Measurements from ENCODE around the gene TSSC4.
"Not testable (repeated sequence)": the region's sequence is repeated elsewhere in the genome, so short reads cannot be mapped to it uniquely, and the experiment has no call there.

The TSSC4 gene

DNA sequence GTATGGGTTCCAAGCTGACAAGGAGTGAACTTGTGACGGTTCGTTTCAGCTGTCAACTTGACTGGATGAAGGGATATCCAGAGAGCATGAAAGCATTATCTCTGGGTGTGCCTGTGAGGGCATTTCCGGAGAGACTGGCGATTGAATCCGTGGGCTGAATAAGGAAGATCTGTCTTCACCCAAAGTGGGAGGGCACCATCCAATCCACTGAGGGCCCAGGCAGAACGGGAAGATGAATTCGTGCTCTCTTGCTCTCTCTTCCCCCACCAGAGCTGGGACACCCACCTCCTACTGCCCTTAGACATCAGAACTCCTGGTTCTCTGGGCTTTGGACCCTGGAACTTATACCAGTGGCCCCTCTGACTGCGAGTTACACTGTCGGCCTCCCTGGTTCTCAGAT lies 39.0 kb upstream of the TSSC4 start:
- H3K27ac ChIP-seq = no peak overlapping the region
- H3K4me3 ChIP-seq (IDR thresholded peaks at IDR 0.05; ENCODE audit: insufficient read depth, low read depth, low read length) = no peak overlapping the region
- H3K4me1 ChIP-seq (ENCODE audit: low read depth, poor library complexity, severe bottlenecking) = no peaks in the 10 kb centered on the region
- H3K79me2 ChIP-seq (ENCODE audit: insufficient read depth, low read depth) = no peaks in the 10 kb centered on the region
- H4K20me1 ChIP-seq (ENCODE audit: insufficient read depth) = no peaks in the 10 kb centered on the region
- no peaks in the 10 kb centered on the region for H3K36me3 ChIP-seq (ENCODE audit: insufficient read depth)
- no peak overlapping the region for H2AFZ ChIP-seq (ENCODE audit: low read depth)
- no peak overlapping the region for H3K9ac ChIP-seq
- H3K27me3 ChIP-seq (ENCODE audit: insufficient read depth, low read depth) = peaks cover 95% of the 10 kb centered on the region
- H3K4me2 ChIP-seq = no peak overlapping the region
- TF ChIP-seq, protein P1, sequence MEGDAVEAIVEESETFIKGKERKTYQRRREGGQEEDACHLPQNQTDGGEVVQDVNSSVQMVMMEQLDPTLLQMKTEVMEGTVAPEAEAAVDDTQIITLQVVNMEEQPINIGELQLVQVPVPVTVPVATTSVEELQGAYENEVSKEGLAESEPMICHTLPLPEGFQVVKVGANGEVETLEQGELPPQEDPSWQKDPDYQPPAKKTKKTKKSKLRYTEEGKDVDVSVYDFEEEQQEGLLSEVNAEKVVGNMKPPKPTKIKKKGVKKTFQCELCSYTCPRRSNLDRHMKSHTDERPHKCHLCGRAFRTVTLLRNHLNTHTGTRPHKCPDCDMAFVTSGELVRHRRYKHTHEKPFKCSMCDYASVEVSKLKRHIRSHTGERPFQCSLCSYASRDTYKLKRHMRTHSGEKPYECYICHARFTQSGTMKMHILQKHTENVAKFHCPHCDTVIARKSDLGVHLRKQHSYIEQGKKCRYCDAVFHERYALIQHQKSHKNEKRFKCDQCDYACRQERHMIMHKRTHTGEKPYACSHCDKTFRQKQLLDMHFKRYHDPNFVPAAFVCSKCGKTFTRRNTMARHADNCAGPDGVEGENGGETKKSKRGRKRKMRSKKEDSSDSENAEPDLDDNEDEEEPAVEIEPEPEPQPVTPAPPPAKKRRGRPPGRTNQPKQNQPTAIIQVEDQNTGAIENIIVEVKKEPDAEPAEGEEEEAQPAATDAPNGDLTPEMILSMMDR (conservative IDR thresholded peaks at IDR 0.05; ENCODE audit: low read depth, low read length) = no peak

DNA sequence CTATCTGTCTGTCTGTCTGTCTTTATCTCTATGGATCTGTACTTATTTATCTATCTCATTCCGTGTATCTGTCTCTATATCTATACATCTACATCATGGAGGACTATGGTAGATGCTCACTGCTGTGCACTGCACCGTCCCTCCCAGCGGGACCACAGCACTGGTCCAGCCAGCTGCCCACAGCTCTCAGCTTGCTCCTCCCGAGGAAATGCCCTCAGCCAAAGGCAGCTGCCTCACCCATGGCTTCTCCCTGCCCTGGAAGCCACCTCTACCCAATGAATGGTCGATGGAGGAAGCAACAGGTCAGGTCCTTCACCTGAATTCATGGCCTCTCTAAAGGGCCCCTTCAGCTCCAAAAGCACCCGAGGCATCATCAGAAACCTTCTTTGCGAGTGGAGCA lies 38.1 kb upstream of the TSSC4 start:
- H3K9ac ChIP-seq = no peak overlapping the region
- H3K4me3 ChIP-seq (IDR thresholded peaks at IDR 0.05; ENCODE audit: insufficient read depth, low read depth, low read length) = no peak overlapping the region
- TF ChIP-seq, protein P1 (conservative IDR thresholded peaks at IDR 0.05; ENCODE audit: low read depth, low read length) = no peak

DNA sequence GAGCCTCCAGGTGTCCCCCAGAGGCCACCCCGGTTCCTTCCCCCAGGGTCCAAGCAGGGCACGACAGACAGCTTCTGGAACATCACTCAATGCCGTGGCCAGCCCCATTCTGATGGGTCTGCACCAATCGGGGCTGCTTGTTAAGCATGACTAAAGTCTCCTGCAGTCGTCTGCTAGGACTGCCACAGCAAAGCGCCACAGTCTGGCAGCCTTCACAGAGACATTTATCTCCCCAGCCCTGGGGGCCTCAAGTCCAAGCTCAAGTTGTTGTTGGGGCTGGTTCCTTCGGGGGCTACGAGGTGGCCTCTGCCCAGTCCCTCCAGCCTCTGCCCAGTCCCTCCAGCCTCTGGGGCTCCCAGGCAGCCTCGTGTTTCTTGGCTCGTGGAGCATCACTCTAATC lies 37.4 kb upstream of the TSSC4 start:
- TF ChIP-seq, protein P1 (conservative IDR thresholded peaks at IDR 0.05; ENCODE audit: low read depth, low read length) = no peak
- no peak overlapping the region for H3K4me3 ChIP-seq (IDR thresholded peaks at IDR 0.05; ENCODE audit: insufficient read depth, low read depth, low read length)
- H3K79me2 ChIP-seq (ENCODE audit: insufficient read depth, low read depth) = no peaks in the 10 kb centered on the region
- H3K9ac ChIP-seq = no peak overlapping the region
- H3K4me2 ChIP-seq = no peak overlapping the region
- H3K27me3 ChIP-seq (ENCODE audit: insufficient read depth, low read depth) = peaks cover 95% of the 10 kb centered on the region
- no peaks in the 10 kb centered on the region for H4K20me1 ChIP-seq (ENCODE audit: insufficient read depth)
- H3K36me3 ChIP-seq (ENCODE audit: insufficient read depth) = no peaks in the 10 kb centered on the region
- no peak overlapping the region for H2AFZ ChIP-seq (ENCODE audit: low read depth)
- no peak overlapping the region for H3K27ac ChIP-seq
- H3K4me1 ChIP-seq (ENCODE audit: low read depth, poor library complexity, severe bottlenecking) = no peaks in the 10 kb centered on the region

More for the DNA sequence above, 38.1 kb upstream of the TSSC4 start:
- Histone ChIP-seq H3K4me2 (no peak overlapping the region), H3K79me2 (ENCODE audit: insufficient read depth, low read depth) (no peaks in the 10 kb centered on the region), H3K27me3 (ENCODE audit: insufficient read depth, low read depth) (peaks cover 96% of the 10 kb centered on the region), H3K27ac (no peak overlapping the region), H2AFZ (ENCODE audit: low read depth) (no peak overlapping the region), H3K36me3 (ENCODE audit: insufficient read depth) (no peaks in the 10 kb centered on the region), H4K20me1 (ENCODE audit: insufficient read depth) (no peaks in the 10 kb centered on the region), H3K4me1 (ENCODE audit: low read depth, poor library complexity, severe bottlenecking) (no peaks in the 10 kb centered on the region)

DNA sequence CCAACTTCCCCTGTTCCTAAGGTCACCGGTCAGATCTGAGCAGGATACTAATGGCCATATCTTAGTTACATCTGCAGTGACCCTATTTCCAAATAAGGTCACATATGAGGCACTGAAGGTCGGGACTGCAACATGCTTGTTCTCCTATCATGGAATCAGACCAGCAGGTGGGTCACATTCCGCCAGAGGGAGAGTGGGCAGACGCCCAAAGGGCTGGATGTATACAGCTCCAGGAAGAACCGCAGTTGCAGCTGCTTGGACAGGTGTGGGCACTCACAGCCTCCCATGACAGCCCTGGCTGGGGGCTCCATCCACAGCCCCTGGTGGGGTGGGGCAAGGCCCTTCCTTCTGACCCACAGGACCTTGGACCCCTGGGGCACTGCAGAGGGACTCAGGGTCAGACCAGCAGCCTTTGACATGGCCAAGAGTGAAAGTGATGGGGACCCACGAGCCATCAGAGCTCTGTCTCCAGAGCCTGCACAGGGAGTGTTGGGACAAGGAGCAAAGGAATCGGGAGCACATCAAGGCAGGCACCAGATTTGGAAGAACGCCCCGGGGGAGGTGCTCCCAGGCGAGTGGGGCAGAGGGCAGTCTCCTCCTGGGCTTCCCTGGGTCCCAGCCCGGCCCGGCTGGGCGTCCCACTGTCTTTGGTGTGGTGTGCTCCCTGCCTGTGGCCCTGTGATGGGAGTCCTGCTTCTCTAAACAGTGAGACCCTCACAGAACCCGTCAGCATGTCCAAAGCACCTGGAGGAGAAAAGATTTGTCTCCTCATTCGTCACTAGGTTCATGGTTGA lies 36.8 kb upstream of the TSSC4 start:
- Histone ChIP-seq H3K36me3 (ENCODE audit: insufficient read depth) (no peaks in the 10 kb centered on the region), H3K4me3 (IDR thresholded peaks at IDR 0.05; ENCODE audit: insufficient read depth, low read depth, low read length) (no peak overlapping the region), H2AFZ (ENCODE audit: low read depth) (no peak overlapping the region), H3K4me2 (no peak overlapping the region), H3K27me3 (ENCODE audit: insufficient read depth, low read depth) (peaks cover 92% of the 10 kb centered on the region), H3K9ac (no peak overlapping the region), H3K4me1 (ENCODE audit: low read depth, poor library complexity, severe bottlenecking) (no peaks in the 10 kb centered on the region), H3K27ac (no peak overlapping the region), H3K79me2 (ENCODE audit: insufficient read depth, low read depth) (no peaks in the 10 kb centered on the region), H4K20me1 (ENCODE audit: insufficient read depth) (no peaks in the 10 kb centered on the region)
- TF ChIP-seq, protein P1 (conservative IDR thresholded peaks at IDR 0.05; ENCODE audit: low read depth, low read length) = no peak

DNA sequence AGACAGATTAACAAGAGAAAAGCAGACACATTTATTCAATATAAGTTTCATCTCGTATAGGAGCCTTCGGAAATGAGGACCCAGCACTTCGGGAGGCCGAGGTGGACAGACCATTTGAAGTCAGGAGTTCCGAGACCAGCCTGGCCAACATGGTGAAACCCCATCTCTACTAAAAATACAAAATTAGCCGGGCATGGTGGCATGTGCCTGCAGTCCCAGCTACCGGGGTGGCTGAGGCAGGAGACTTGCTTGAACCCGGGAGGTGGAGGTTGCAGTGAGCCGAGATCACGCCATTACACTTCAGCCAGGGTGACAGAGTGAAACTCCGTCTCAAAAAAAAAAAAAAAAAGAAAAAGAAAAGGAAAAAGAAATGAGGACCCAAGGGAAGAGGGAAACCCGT lies 36.2 kb upstream of the TSSC4 start:
- not testable (repeated sequence) for H4K20me1 ChIP-seq (ENCODE audit: insufficient read depth); H3K36me3 ChIP-seq (ENCODE audit: insufficient read depth); H3K27ac ChIP-seq; H3K4me3 ChIP-seq (IDR thresholded peaks at IDR 0.05; ENCODE audit: insufficient read depth, low read depth, low read length); H3K79me2 ChIP-seq (ENCODE audit: insufficient read depth, low read depth); H2AFZ ChIP-seq (ENCODE audit: low read depth); H3K4me2 ChIP-seq; H3K4me1 ChIP-seq (ENCODE audit: low read depth, poor library complexity, severe bottlenecking); H3K9ac ChIP-seq
- peaks cover 86% of the 10 kb centered on the region for H3K27me3 ChIP-seq (ENCODE audit: insufficient read depth, low read depth)
